Fibroblast of lung (primary cell): ENCODE results near the gene NECAB3. TPM values are rescaled to one million over a fixed set of nuclear protein-coding genes. Genes with fewer than 3 reads are reported as not detected.

Source experiments
- DNase-seq, 2 donors: peaks; one replicate each; pipeline versions ENCODE4 v3.0.0 to v3.0.0-alpha.2; 2010; ENCODE audit warnings: low read depth in 2 of 2
- H2AFZ ChIP-seq: 2 replicates; pipeline ENCODE4 v1.5.1; 2012; ENCODE audit warnings: low read length, control low read depth, inconsistent platforms
- H3K27ac ChIP-seq: 2 replicates; pipeline ENCODE4 v1.5.1; 2011; ENCODE audit warnings: low read length, control low read depth; ENCODE audit not compliant: insufficient read depth
- H3K27me3 ChIP-seq: 2 replicates; pipeline ENCODE4 v1.5.1; 2011; ENCODE audit warnings: mild to moderate bottlenecking, low read length; ENCODE audit not compliant: control insufficient read depth, insufficient read depth
- H3K36me3 ChIP-seq: 2 replicates; pipeline ENCODE4 v1.5.1; 2011; ENCODE audit warnings: low read length; ENCODE audit not compliant: control insufficient read depth, insufficient read depth
- H3K4me1 ChIP-seq: 2 replicates; pipeline ENCODE4 v1.5.1; 2011; ENCODE audit warnings: low read length; ENCODE audit not compliant: control insufficient read depth, insufficient read depth; ENCODE audit errors: extremely low read depth
- H3K4me2 ChIP-seq: 2 replicates; pipeline ENCODE4 v1.5.1; 2011; ENCODE audit warnings: low read length, control low read depth; ENCODE audit not compliant: insufficient read depth; ENCODE audit errors: extremely low read depth
- H3K4me3 ChIP-seq, 4 experiments: fragments of 200-600 bp in 1 of 4; sonication (generic) in 1 of 4; replicated peaks in 1 of 4; 2 replicates each; pipeline ENCODE4 v1.5.1; 2011 to 2016; ENCODE audit warnings: low read length in 4 of 4, low read depth in 3 of 4, mild to moderate bottlenecking in 3 of 4, control low read depth in 2 of 4, inconsistent platforms in 1 of 4, mixed read lengths in 1 of 4; ENCODE audit not compliant: insufficient read depth in 1 of 4; ENCODE audit errors: control extremely low read depth in 1 of 4
- H3K79me2 ChIP-seq: 2 replicates; pipeline ENCODE4 v1.5.1; 2012; ENCODE audit warnings: mild to moderate bottlenecking, low read length, inconsistent platforms; ENCODE audit not compliant: control insufficient read depth, insufficient read depth
- H3K9ac ChIP-seq: 2 replicates; pipeline ENCODE4 v1.5.1; 2011; ENCODE audit warnings: mild to moderate bottlenecking, low read length, control low read depth; ENCODE audit not compliant: insufficient read depth
- H3K9me3 ChIP-seq: 2 replicates; pipeline ENCODE4 v1.5.1; 2012; ENCODE audit warnings: low read depth, low read length; ENCODE audit not compliant: control insufficient read depth, insufficient read depth
- H4K20me1 ChIP-seq: 2 replicates; pipeline ENCODE4 v1.5.1; 2011; ENCODE audit warnings: low read length; ENCODE audit not compliant: control insufficient read depth, insufficient read depth; ENCODE audit errors: extremely low read depth
- CTCF ChIP-seq, 2 donors: IDR thresholded peaks in 1 of 2; conservative IDR thresholded peaks in 1 of 2; 1 replicate in 1 of 2; 2 replicates in 1 of 2; pipeline ENCODE4 v1.5.1; 2011 to 2012; ENCODE audit warnings: low read length in 2 of 2, control low read depth in 1 of 2, inconsistent platforms in 1 of 2, low read depth in 1 of 2, mild to moderate bottlenecking in 1 of 2
- EZH2 ChIP-seq: IDR thresholded peaks from 2 replicates; pipeline ENCODE4 v1.5.1; 2012; ENCODE audit warnings: low read length, control low read depth, mild to moderate bottlenecking; ENCODE audit errors: missing control alignments
- polyA plus RNA-seq, 2 donors: library from polyadenylated mRNA; depleted of rRNA in 1 of 2; stranded (reverse) in 1 of 2; unstranded in 1 of 2; fragments of >200 nt; gene quantifications; 2 replicates each; pipeline ENCODE4 v1.2.1, GENCODE V29; 2011 to 2012; ENCODE audit warnings: missing spikeins in 1 of 2
- total RNA-seq: library from RNA; depleted of rRNA; stranded (reverse); fragments of >200 nt; gene quantifications from 2 replicates; pipeline ENCODE4 v1.2.1, GENCODE V29; 2014

Gene NECAB3
- total and polyA plus RNA-seq, 2 donors (not counting 1 experiment from before 2014, with no cell fraction given): 5.1 to 20.5 TPM

- H3K4me2 ChIP-seq: no peak overlapping the region
These were observed 35.8 kb upstream of the NECAB3 start for GRCh38 chr20:33709905-33710541.

GRCh38 chr20:33709398-33709797 is 35.2 kb upstream of the NECAB3 start:
- no peak for DNase-seq
- H3K4me1 ChIP-seq: peaks cover 3% of the 10 kb centered on the region
- no peaks in the 10 kb centered on the region for H4K20me1 ChIP-seq
- H3K4me2 ChIP-seq: no peak overlapping the region
- H3K27me3 ChIP-seq: no peaks in the 10 kb centered on the region
- no peaks in the 10 kb centered on the region for H3K9me3 ChIP-seq
- H3K9ac ChIP-seq: no peak overlapping the region
- TF ChIP-seq CTCF (conservative IDR thresholded peaks at IDR 0.05 in 1 of 2, IDR thresholded peaks at IDR 0.05 in 1 of 2; ENCODE audit: low read depth in 1 of 2, low read length in 2 of 2) (no peak), EZH2 (no peak)
- H3K79me2 ChIP-seq: no peaks in the 10 kb centered on the region
- H3K4me3 ChIP-seq: no peak overlapping the region
- H3K36me3 ChIP-seq: peaks cover 2% of the 10 kb centered on the region
- H2AFZ ChIP-seq: no peak overlapping the region
- H3K27ac ChIP-seq: no peak overlapping the region

More at GRCh38 chr20:33709905-33710541, 35.8 kb upstream of the NECAB3 start:
- no peak overlapping the region for H3K4me3 ChIP-seq
- DNase-seq: no peak
- no peak overlapping the region for H2AFZ ChIP-seq
- no peak overlapping the region for H3K9ac ChIP-seq
- peaks cover 3% of the 10 kb centered on the region for H3K4me1 ChIP-seq
- TF ChIP-seq CTCF (conservative IDR thresholded peaks at IDR 0.05 in 1 of 2, IDR thresholded peaks at IDR 0.05 in 1 of 2; ENCODE audit: low read depth in 1 of 2, low read length in 2 of 2): no peak
- TF ChIP-seq EZH2: no peak
- H3K79me2 ChIP-seq: no peaks in the 10 kb centered on the region
- H3K36me3 ChIP-seq: peaks cover 2% of the 10 kb centered on the region
- H3K27ac ChIP-seq: no peak overlapping the region
- H3K27me3 ChIP-seq: no peaks in the 10 kb centered on the region
- no peaks in the 10 kb centered on the region for H4K20me1 ChIP-seq
- no peaks in the 10 kb centered on the region for H3K9me3 ChIP-seq

- no peak for TF ChIP-seq EZH2
- TF ChIP-seq CTCF (conservative IDR thresholded peaks at IDR 0.05 in 1 of 2, IDR thresholded peaks at IDR 0.05 in 1 of 2; ENCODE audit: low read depth in 1 of 2, low read length in 2 of 2): no peak
- H3K9ac ChIP-seq: no peak overlapping the region
- H4K20me1 ChIP-seq: no peaks in the 10 kb centered on the region
- no peaks in the 10 kb centered on the region for H3K27me3 ChIP-seq
- no peaks in the 10 kb centered on the region for H3K79me2 ChIP-seq
- DNase-seq: no peak
- H3K4me3 ChIP-seq: no peak overlapping the region
- H3K4me2 ChIP-seq: no peak overlapping the region
- H3K27ac ChIP-seq: no peak overlapping the region
- H3K36me3 ChIP-seq: no peaks in the 10 kb centered on the region
- no peaks in the 10 kb centered on the region for H3K9me3 ChIP-seq
- peaks cover 3% of the 10 kb centered on the region for H3K4me1 ChIP-seq
- no peak overlapping the region for H2AFZ ChIP-seq
These were observed 33.4 kb upstream of the NECAB3 start for GRCh38 chr20:33707668-33708067.
